Loucy (cell line): ENCODE measurements around the gene TMEM179.

Experiments
- CTCF ChIP-seq: fragments of 200-600 bp; sonication (generic); conservative IDR thresholded peaks from 2 replicates; pipeline ENCODE4 v1.5.1; 2014; ENCODE audit warnings: mild to moderate bottlenecking, antibody characterized with exemption, low read length
- EZH2phosphoT487 ChIP-seq: fragments of 200-600 bp; IDR thresholded peaks from 2 replicates; pipeline ENCODE4 v1.6.1; 2018; ENCODE audit warnings: antibody characterized with exemption, mild to moderate bottlenecking, moderate library complexity, borderline replicate concordance

GRCh38 chr14:104541905-104542465 is 62.6 kb downstream of the TMEM179 start:
- TF ChIP-seq CTCF, result no peak
- TF ChIP-seq EZH2phosphoT487, result no peak
